Smooth muscle cell (in vitro differentiated cells): ENCODE results near the gene RELB. TPM values are rescaled to one million over a fixed set of nuclear protein-coding genes. Genes with fewer than 3 reads are reported as not detected.

Source experiments
- DNase-seq: peaks from one replicate; lab custom pipeline; 2025; ENCODE audit not compliant: unreplicated experiment; lab: John Stamatoyannopoulos, UW
- H2AFZ ChIP-seq: fragments of 200-600 bp; sonication (generic); 2 replicates; pipeline ENCODE4 v1.6.0; 2016; ENCODE audit warnings: antibody characterized with exemption, low read depth, mild to moderate bottlenecking
- H3F3A ChIP-seq: fragments of 200-600 bp; sonication (generic); 2 replicates; pipeline ENCODE4 v1.6.0; 2017; ENCODE audit warnings: antibody characterized with exemption, low read depth
- H3K27ac ChIP-seq: fragments of 200-600 bp; sonication (generic); 2 replicates; pipeline ENCODE4 v1.5.1; 2016; ENCODE audit warnings: low read depth, mild to moderate bottlenecking
- H3K27me3 ChIP-seq: fragments of 200-600 bp; sonication (generic); 2 replicates; pipeline ENCODE4 v1.6.1; 2016; ENCODE audit warnings: low read depth, mild to moderate bottlenecking
- H3K36me3 ChIP-seq: fragments of 200-600 bp; sonication (generic); 2 replicates; pipeline ENCODE4 v1.5.1; 2016; ENCODE audit warnings: low read depth
- H3K4me1 ChIP-seq: fragments of 200-600 bp; sonication (generic); 2 replicates; pipeline ENCODE4 v1.5.1; 2016; ENCODE audit warnings: low read depth
- H3K4me2 ChIP-seq: fragments of 200-600 bp; sonication (generic); 2 replicates; pipeline ENCODE4 v1.6.0; 2016; ENCODE audit warnings: mild to moderate bottlenecking
- H3K4me3 ChIP-seq: fragments of 200-600 bp; sonication (generic); 2 replicates; pipeline ENCODE4 v1.5.1; 2016; ENCODE audit warnings: mild to moderate bottlenecking
- H3K79me2 ChIP-seq: fragments of 200-600 bp; sonication (generic); 2 replicates; pipeline ENCODE4 v1.6.0; 2016; ENCODE audit warnings: low read depth, mild to moderate bottlenecking
- H3K9ac ChIP-seq: fragments of 200-600 bp; sonication (generic); 2 replicates; pipeline ENCODE4 v1.6.0; 2016; ENCODE audit warnings: low read depth
- H3K9me3 ChIP-seq: fragments of 200-600 bp; sonication (generic); replicated peaks from 2 replicates; pipeline ENCODE4 v1.5.1; 2016; ENCODE audit warnings: low read depth
- H4K20me1 ChIP-seq: fragments of 200-600 bp; sonication (generic); 2 replicates; pipeline ENCODE4 v1.6.0; 2016; ENCODE audit warnings: low read depth
- WGBS: methylation state at CpG from one replicate; pipeline ENCODE4 v1.1.7; 2016; ENCODE audit warnings: low lambda C conversion rate; 5-methylcytosine and 5-hydroxymethylcytosine counted together
- polyA plus RNA-seq: library from polyadenylated mRNA; unstranded; fragments of >200 nt; fragmentation: Nextera tagmentation; extraction: Ambion mirVana; gene quantifications from 2 replicates; pipeline ENCODE4 v1.2.1, GENCODE V29; 2016
- total RNA-seq: library from RNA; depleted of rRNA; stranded (reverse); fragments of >200 nt; gene quantifications from 2 replicates; pipeline ENCODE4 v1.2.3, GENCODE V29; 2014
- TF ChIP-seq, protein P1 (sequence below): fragments of 200-600 bp; sonication (generic); IDR thresholded peaks from 2 replicates; pipeline ENCODE4 v1.5.1; 2017; ENCODE audit warnings: borderline replicate concordance, mild to moderate bottlenecking, antibody characterized with exemption; ENCODE audit not compliant: insufficient read depth, poor library complexity, severe bottlenecking

The RELB gene
- total and polyA plus RNA-seq, 2 experiments from 2014 or later = 11.2 to 27.1 TPM

DNA sequence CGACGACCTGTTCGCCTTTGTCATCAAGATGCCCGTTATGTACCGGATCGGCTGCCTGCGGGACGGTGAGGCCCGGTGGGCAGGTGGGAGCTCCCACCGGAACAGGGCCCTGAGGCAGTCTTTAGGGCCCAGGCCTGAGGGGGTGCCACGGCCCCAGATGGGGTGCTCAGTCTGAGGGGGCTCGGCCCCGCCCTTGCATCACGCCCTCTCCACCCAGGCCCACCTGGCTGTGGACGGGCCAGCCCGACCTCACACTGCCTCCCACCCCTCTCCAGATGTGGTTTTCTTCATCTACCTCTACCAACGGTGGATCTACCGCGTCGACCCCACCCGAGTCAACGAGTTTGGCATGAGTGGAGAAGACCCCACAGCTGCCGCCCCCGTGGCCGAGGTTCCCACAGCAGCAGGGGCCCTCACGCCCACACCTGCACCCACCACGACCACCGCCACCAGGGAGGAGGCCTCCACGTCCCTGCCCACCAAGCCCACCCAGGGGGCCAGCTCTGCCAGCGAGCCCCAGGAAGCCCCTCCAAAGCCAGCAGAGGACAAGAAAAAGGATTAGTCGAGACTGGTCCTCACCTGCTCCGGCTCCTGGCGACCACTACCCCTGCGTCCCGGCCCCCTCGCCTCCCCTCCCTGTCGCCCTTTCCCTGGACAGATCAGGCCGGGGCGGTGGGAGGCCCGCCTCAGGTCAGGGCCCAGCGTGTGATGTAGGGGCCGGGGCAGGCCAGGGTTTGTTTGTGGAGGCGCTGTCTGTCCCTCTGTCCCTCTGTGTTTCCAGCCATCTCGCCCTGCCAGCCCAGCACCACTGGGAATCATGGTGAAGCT is 8.7 kb upstream of the RELB start:
- Histone ChIP-seq H3K4me3 (no peak overlapping the region), H3F3A (no peaks in the 10 kb centered on the region), H3K9me3 (no peaks in the 10 kb centered on the region), H3K4me2 (no peak overlapping the region), H4K20me1 (no peaks in the 10 kb centered on the region), H2AFZ (no peak overlapping the region), H3K9ac (no peak overlapping the region), H3K36me3 (no peaks in the 10 kb centered on the region), H3K79me2 (no peaks in the 10 kb centered on the region), H3K27ac (no peak overlapping the region), H3K27me3 (no peaks in the 10 kb centered on the region), H3K4me1 (no peaks in the 10 kb centered on the region)
- WGBS = 97% methylated on average over 34 of the region's 44 CpGs
- no peak for DNase-seq
- TF ChIP-seq, protein P1, sequence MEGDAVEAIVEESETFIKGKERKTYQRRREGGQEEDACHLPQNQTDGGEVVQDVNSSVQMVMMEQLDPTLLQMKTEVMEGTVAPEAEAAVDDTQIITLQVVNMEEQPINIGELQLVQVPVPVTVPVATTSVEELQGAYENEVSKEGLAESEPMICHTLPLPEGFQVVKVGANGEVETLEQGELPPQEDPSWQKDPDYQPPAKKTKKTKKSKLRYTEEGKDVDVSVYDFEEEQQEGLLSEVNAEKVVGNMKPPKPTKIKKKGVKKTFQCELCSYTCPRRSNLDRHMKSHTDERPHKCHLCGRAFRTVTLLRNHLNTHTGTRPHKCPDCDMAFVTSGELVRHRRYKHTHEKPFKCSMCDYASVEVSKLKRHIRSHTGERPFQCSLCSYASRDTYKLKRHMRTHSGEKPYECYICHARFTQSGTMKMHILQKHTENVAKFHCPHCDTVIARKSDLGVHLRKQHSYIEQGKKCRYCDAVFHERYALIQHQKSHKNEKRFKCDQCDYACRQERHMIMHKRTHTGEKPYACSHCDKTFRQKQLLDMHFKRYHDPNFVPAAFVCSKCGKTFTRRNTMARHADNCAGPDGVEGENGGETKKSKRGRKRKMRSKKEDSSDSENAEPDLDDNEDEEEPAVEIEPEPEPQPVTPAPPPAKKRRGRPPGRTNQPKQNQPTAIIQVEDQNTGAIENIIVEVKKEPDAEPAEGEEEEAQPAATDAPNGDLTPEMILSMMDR = no peak

DNA sequence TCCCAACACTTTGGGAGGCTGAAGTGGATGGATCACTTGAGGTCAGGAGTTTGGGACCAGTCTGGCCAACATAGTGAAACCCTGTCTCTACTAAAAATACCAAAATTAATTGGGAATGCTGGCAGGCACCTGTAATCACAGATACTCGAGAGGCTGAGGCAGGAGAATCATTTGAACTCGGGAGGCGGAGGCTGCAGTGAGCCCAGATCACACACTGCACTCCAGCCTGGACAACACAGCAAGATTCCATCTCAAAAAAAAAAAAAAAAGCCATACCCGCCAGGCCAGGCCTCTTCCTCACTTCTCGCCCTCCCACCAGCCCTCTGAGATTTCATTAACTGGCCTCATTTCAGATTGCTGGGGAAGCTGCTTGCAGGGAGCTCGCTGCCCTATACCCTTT is 7.7 kb upstream of the RELB start:
- H3K4me3 ChIP-seq = no peak overlapping the region
- no peak overlapping the region for H3K4me2 ChIP-seq
- DNase-seq = no peak
- no peaks in the 10 kb centered on the region for H3K79me2 ChIP-seq
- H2AFZ ChIP-seq = no peak overlapping the region
- no peaks in the 10 kb centered on the region for H4K20me1 ChIP-seq
- 98% methylated on average over 6 of the region's 6 CpGs for WGBS
- no peaks in the 10 kb centered on the region for H3K27me3 ChIP-seq
- no peaks in the 10 kb centered on the region for H3K36me3 ChIP-seq
- TF ChIP-seq, protein P1 = no peak
- H3K9me3 ChIP-seq = no peaks in the 10 kb centered on the region
- no peak overlapping the region for H3K27ac ChIP-seq
- H3K4me1 ChIP-seq = no peaks in the 10 kb centered on the region
- H3K9ac ChIP-seq = no peak overlapping the region
- H3F3A ChIP-seq = no peaks in the 10 kb centered on the region

DNA sequence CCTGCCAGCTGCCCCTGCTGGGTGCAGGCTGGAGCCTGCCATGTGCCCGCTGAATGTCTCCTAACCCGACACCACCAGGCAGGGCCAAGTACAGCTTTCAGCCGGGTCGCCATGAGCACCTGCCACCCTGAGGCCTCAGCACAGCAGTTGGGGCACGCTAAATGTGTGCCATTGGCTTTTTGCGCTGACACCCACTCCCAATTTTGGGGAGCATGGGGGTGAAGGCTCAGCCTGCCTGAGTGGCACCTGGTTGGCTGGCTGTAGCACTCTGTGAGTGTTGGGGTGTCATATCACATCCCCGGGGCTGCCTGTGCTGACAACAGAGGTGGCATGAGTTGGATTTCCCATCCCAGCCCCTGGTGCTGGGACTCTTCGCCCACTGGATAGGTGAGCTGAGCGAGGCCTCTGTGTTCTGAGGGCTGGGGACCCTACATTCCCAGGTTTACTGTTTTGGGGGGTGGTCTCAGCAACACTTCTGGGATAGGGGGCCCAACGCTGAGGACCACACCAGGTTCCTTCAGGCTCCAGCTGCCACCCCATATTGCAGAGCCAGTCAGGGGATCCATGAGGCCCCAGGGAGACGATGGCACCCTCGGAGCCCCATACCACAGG is 7.2 kb upstream of the RELB start:
- Histone ChIP-seq H2AFZ (no peak overlapping the region), H3K4me2 (no peak overlapping the region), H3K9ac (no peak overlapping the region), H3K36me3 (no peaks in the 10 kb centered on the region), H3K79me2 (no peaks in the 10 kb centered on the region), H3K9me3 (no peaks in the 10 kb centered on the region), H3K4me1 (no peaks in the 10 kb centered on the region), H4K20me1 (no peaks in the 10 kb centered on the region), H3K27ac (no peak overlapping the region), H3K27me3 (no peaks in the 10 kb centered on the region), H3K4me3 (no peak overlapping the region), H3F3A (no peaks in the 10 kb centered on the region)
- no peak for DNase-seq
- TF ChIP-seq, protein P1 = no peak
- WGBS = 97% methylated on average over 12 of the region's 12 CpGs
